KMS-11 (cell line): Measurements from ENCODE around the gene TXNDC15.

ENCODE experiments used
- H2AFZ ChIP-seq: fragments of 200-600 bp; sonication (generic); 2 replicates; pipeline ENCODE4 v1.6.1; 2016; ENCODE audit warnings: antibody characterized with exemption, mixed run types, low read depth
- H3K27ac ChIP-seq: fragments of 200-600 bp; sonication (generic); 2 replicates; pipeline ENCODE4 v1.6.1; 2016; ENCODE audit warnings: mild to moderate bottlenecking, mixed run types
- H3K27me3 ChIP-seq: fragments of 200-600 bp; sonication (generic); 2 replicates; pipeline ENCODE4 v1.6.1; 2017; ENCODE audit warnings: mild to moderate bottlenecking, low read depth, mixed run types, moderate library complexity; ENCODE audit not compliant: insufficient read depth
- H3K36me3 ChIP-seq: fragments of 200-600 bp; sonication (generic); 2 replicates; pipeline ENCODE4 v1.6.1; 2017; ENCODE audit warnings: mild to moderate bottlenecking, mixed run types; ENCODE audit not compliant: insufficient read depth
- H3K4me1 ChIP-seq: fragments of 200-600 bp; sonication (generic); 2 replicates; pipeline ENCODE4 v1.6.1; 2016; ENCODE audit warnings: mild to moderate bottlenecking, low read depth, mixed run types; ENCODE audit not compliant: poor library complexity, severe bottlenecking
- H3K4me2 ChIP-seq: fragments of 200-600 bp; sonication (generic); 2 replicates; pipeline ENCODE4 v1.7.0; 2016; ENCODE audit warnings: mild to moderate bottlenecking, mixed run types
- H3K4me3 ChIP-seq: fragments of 200-600 bp; sonication (generic); IDR thresholded peaks from 2 replicates; pipeline ENCODE4 v1.6.1; 2017; ENCODE audit warnings: low read depth, low read length, mixed read lengths; ENCODE audit not compliant: insufficient read depth
- H3K79me2 ChIP-seq: fragments of 200-600 bp; sonication (generic); 2 replicates; pipeline ENCODE4 v1.6.1; 2016; ENCODE audit warnings: low read depth, mixed run types; ENCODE audit not compliant: insufficient read depth
- H3K9ac ChIP-seq: fragments of 200-600 bp; sonication (generic); 2 replicates; pipeline ENCODE4 v1.6.1; 2016; ENCODE audit warnings: mild to moderate bottlenecking, mixed run types
- H4K20me1 ChIP-seq: fragments of 200-600 bp; sonication (generic); 2 replicates; pipeline ENCODE4 v1.6.1; 2016; ENCODE audit warnings: mild to moderate bottlenecking, mixed run types; ENCODE audit not compliant: insufficient read depth
- TF ChIP-seq, protein P1 (sequence below): fragments of 200-600 bp; sonication (generic); conservative IDR thresholded peaks from 2 replicates; pipeline ENCODE4 v1.6.1; 2017; ENCODE audit warnings: low read depth, mild to moderate bottlenecking, antibody characterized with exemption, low read length, moderate library complexity, mixed read lengths

Gene TXNDC15

DNA sequence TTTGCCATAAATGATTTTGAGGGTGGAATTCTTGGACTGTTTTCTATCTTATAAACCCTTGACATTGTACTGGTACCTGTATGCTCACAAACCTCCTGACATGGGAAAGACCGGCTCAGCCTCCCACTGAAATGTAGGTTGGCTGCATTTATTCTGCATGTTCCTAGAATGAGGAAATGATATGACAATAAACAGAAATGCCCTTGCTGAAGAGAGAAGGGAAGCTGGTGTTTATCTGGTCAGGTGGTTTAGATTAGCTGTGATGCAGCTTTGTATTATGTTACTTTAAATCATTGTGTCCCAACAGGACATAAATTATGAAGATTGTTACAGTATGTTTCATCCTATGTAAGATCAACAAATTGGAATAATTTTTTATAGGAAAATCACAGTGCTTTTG is 70.5 kb downstream of the TXNDC15 start:
- Histone ChIP-seq H3K27ac (no peak overlapping the region), H3K4me1 (no peaks in the 10 kb centered on the region), H3K4me3 (no peak overlapping the region), H3K79me2 (no peaks in the 10 kb centered on the region), H2AFZ (no peak overlapping the region), H3K9ac (no peak overlapping the region), H3K4me2 (no peak overlapping the region), H4K20me1 (no peaks in the 10 kb centered on the region), H3K27me3 (no peaks in the 10 kb centered on the region), H3K36me3 (no peaks in the 10 kb centered on the region)
- TF ChIP-seq, protein P1, sequence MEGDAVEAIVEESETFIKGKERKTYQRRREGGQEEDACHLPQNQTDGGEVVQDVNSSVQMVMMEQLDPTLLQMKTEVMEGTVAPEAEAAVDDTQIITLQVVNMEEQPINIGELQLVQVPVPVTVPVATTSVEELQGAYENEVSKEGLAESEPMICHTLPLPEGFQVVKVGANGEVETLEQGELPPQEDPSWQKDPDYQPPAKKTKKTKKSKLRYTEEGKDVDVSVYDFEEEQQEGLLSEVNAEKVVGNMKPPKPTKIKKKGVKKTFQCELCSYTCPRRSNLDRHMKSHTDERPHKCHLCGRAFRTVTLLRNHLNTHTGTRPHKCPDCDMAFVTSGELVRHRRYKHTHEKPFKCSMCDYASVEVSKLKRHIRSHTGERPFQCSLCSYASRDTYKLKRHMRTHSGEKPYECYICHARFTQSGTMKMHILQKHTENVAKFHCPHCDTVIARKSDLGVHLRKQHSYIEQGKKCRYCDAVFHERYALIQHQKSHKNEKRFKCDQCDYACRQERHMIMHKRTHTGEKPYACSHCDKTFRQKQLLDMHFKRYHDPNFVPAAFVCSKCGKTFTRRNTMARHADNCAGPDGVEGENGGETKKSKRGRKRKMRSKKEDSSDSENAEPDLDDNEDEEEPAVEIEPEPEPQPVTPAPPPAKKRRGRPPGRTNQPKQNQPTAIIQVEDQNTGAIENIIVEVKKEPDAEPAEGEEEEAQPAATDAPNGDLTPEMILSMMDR: no peak

GRCh38 chr5:134945041-134945440 is 70.9 kb downstream of the TXNDC15 start:
- H3K79me2 ChIP-seq: no peaks in the 10 kb centered on the region
- H4K20me1 ChIP-seq: no peaks in the 10 kb centered on the region
- no peaks in the 10 kb centered on the region for H3K4me1 ChIP-seq
- H3K36me3 ChIP-seq: no peaks in the 10 kb centered on the region
- H3K27me3 ChIP-seq: no peaks in the 10 kb centered on the region
- TF ChIP-seq, protein P1: no peak
- H2AFZ ChIP-seq: no peak overlapping the region
- H3K4me2 ChIP-seq: no peak overlapping the region
- H3K27ac ChIP-seq: no peak overlapping the region
- no peak overlapping the region for H3K4me3 ChIP-seq
- H3K9ac ChIP-seq: no peak overlapping the region

- no peaks in the 10 kb centered on the region for H3K27me3 ChIP-seq
- no peak overlapping the region for H3K4me2 ChIP-seq
- no peaks in the 10 kb centered on the region for H3K79me2 ChIP-seq
- H4K20me1 ChIP-seq: no peaks in the 10 kb centered on the region
- H3K4me3 ChIP-seq: no peak overlapping the region
- TF ChIP-seq, protein P1: no peak
- H3K9ac ChIP-seq: no peak overlapping the region
- H3K27ac ChIP-seq: no peak overlapping the region
- H3K4me1 ChIP-seq: no peaks in the 10 kb centered on the region
- H3K36me3 ChIP-seq: no peaks in the 10 kb centered on the region
- H2AFZ ChIP-seq: no peak overlapping the region
These were observed 74.7 kb downstream of the TXNDC15 start for GRCh38 chr5:134948911-134949310.

DNA sequence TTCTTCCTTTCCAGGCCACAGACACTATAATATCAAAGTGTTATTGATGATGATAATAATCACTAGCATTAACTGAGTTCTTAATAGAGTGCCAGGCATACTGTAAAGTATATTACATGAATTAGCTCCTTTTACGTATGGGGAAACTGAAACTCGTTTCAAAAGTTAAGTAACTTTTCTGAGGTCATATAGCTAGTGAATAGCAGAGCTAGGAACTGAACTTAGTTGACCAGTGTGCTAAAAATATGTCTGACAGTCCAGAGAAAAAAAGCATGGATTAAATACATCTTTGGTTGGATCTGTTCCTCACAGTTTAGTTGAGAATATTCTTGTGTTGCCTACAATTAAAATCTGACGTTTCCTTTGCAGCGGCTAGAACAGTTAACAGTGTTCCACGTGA is 75.1 kb downstream of the TXNDC15 start:
- H3K4me3 ChIP-seq: no peak overlapping the region
- no peaks in the 10 kb centered on the region for H4K20me1 ChIP-seq
- no peaks in the 10 kb centered on the region for H3K4me1 ChIP-seq
- no peak overlapping the region for H3K27ac ChIP-seq
- no peak overlapping the region for H3K4me2 ChIP-seq
- no peaks in the 10 kb centered on the region for H3K36me3 ChIP-seq
- no peaks in the 10 kb centered on the region for H3K27me3 ChIP-seq
- H3K9ac ChIP-seq: no peak overlapping the region
- H2AFZ ChIP-seq: no peak overlapping the region
- no peaks in the 10 kb centered on the region for H3K79me2 ChIP-seq
- TF ChIP-seq, protein P1: no peak
